Gastrocnemius medialis (tissue), 4 donors: ENCODE data around the gene PLSCR3.

Experiments used
- POLR2A ChIP-seq, 2 donors: fragments of 450-650 bp; IDR thresholded peaks; one replicate each; pipeline ENCODE4 v1.6.1; 2017; ENCODE audit warnings: antibody characterized with exemption in 2 of 2, mild to moderate bottlenecking in 2 of 2, moderate library complexity in 2 of 2
- TF ChIP-seq, protein P1 (sequence below), 5 experiments: fragments of 450-650 bp in 3 of 5; fragments of 200-600 bp in 2 of 5; sonication (generic) in 2 of 5; IDR thresholded peaks in 4 of 5; conservative IDR thresholded peaks in 1 of 5; 1 replicate in 4 of 5; 2 replicates in 1 of 5; pipeline ENCODE4 v1.5.1; 2016 to 2019; ENCODE audit warnings: antibody characterized with exemption in 5 of 5, mild to moderate bottlenecking in 3 of 5, moderate library complexity in 3 of 5

DNA sequence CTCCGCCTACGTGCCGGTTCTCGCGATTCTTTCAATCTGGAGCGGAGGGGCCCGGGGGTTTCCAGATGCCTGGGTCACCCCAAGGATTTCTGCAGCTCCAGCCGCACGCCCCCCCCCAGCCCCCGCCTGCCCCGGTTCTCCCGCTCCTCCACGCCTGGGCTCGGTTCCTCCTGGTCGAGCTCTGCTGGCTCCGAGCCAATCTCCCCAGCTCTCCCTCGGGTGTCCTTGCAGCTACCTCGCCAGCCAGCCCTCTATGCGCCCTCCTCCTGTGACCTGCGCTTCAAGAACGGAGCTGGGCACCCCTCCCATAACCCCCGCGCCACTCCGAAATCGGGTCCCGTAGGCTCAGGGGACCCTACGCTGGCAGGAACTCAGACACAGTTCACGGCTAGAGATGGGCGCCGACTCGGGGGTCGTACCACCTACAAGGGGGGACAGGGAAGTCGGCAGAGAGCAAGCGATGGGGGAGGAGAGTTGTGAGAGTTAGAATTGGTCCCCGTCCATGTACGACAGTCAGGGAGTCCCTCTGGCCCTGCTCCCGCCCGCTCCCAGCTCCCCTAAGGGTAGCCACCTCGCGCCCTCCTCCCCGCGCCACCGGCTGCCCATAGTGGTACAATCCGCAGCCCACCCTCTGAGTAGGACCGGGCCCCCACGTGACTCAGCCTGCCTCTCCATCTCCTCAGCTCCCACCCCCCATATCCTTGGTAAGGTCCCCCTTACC is 45.9 kb upstream of the PLSCR3 start:
- TF ChIP-seq, protein P1, sequence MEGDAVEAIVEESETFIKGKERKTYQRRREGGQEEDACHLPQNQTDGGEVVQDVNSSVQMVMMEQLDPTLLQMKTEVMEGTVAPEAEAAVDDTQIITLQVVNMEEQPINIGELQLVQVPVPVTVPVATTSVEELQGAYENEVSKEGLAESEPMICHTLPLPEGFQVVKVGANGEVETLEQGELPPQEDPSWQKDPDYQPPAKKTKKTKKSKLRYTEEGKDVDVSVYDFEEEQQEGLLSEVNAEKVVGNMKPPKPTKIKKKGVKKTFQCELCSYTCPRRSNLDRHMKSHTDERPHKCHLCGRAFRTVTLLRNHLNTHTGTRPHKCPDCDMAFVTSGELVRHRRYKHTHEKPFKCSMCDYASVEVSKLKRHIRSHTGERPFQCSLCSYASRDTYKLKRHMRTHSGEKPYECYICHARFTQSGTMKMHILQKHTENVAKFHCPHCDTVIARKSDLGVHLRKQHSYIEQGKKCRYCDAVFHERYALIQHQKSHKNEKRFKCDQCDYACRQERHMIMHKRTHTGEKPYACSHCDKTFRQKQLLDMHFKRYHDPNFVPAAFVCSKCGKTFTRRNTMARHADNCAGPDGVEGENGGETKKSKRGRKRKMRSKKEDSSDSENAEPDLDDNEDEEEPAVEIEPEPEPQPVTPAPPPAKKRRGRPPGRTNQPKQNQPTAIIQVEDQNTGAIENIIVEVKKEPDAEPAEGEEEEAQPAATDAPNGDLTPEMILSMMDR (IDR thresholded peaks at IDR 0.05 in 4 of 5, conservative IDR thresholded peaks at IDR 0.05 in 1 of 5) = no peak
- no peak for TF ChIP-seq POLR2A (IDR thresholded peaks at IDR 0.05)
